ENCODE results near the gene PLA2R1. TPM values are rescaled to one million over a fixed set of nuclear protein-coding genes. Genes with fewer than 3 reads are reported as not detected.

Gene PLA2R1
- total and polyA plus RNA-seq, 9 donors, result 9.9 to 33.8 (median 20.4) TPM

DNA sequence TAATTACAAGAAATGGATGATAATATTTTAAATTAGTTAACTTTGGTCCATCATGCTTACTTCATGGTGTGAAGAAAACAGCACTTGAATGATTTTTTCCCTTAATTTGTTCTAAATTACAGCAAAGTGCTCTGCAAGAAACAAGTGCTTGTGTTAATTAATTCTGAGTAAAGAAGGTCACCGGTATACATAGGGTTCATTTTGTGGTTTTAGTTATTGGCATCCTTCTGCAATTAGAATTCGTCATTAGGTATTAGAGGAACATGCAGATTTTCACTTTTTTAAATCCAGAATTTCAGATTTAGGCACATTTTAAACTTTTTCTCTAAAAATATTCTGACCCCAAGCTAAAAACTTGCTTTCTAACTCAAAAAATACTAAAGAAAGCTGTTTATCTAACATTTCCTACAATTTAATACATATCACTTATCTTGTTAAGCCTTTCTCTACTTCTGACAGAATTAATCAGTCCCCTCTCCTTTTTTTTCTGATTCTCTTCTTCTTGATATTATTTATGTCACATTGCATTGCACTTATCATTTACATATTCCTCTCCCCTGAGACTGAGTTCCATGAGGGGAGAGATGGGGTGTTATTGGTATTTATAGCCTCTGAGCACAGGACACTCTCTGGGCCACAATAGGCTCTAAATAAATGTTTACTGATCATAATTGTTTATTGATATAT lies 129.2 kb downstream of the PLA2R1 start:
- H3K27me3 ChIP-seq, result no peaks in the 10 kb centered on the region
- WGBS, 3 donors, result 93 to 95% (median 93%) methylated on average over 2 of the region's 2 CpGs
- no peak overlapping the region for H3K27ac ChIP-seq
- H3K9me3 ChIP-seq, result no peaks in the 10 kb centered on the region
- TF ChIP-seq EP300 (IDR thresholded peaks at IDR 0.05) (no peak), POLR2A (IDR thresholded peaks at IDR 0.05) (no peak)
- TF ChIP-seq, protein P1, sequence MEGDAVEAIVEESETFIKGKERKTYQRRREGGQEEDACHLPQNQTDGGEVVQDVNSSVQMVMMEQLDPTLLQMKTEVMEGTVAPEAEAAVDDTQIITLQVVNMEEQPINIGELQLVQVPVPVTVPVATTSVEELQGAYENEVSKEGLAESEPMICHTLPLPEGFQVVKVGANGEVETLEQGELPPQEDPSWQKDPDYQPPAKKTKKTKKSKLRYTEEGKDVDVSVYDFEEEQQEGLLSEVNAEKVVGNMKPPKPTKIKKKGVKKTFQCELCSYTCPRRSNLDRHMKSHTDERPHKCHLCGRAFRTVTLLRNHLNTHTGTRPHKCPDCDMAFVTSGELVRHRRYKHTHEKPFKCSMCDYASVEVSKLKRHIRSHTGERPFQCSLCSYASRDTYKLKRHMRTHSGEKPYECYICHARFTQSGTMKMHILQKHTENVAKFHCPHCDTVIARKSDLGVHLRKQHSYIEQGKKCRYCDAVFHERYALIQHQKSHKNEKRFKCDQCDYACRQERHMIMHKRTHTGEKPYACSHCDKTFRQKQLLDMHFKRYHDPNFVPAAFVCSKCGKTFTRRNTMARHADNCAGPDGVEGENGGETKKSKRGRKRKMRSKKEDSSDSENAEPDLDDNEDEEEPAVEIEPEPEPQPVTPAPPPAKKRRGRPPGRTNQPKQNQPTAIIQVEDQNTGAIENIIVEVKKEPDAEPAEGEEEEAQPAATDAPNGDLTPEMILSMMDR (IDR thresholded peaks at IDR 0.05), result no peak
- intact Hi-C loops (cut with DNase I), result no loop called here
- no peaks in the 10 kb centered on the region for H3K4me1 ChIP-seq (ENCODE audit: insufficient read depth)
- H3K36me3 ChIP-seq, result no peaks in the 10 kb centered on the region
- no peak overlapping the region for H3K4me3 ChIP-seq
- no peak for DNase-seq

DNA sequence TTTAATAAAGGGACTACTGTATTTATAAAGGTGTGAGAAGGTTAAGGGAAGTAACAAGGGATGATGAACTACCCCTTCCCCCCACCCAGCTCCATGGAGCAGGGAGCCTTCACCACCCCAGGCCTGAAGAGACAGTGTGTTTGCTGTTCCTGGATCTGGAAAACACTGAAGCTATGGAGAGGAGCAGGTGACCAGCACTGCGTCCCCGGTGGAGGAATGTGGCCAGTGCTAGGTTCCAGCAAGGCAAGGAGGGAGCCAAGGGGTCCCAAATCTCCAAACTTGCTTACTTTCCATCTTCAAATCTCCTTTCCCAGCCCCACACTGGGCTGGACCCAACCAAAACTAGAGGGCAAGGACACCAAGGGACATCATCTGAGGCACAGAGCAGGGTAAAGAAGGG lies 135.7 kb downstream of the PLA2R1 start:
- no peak overlapping the region for H3K4me3 ChIP-seq
- no peaks in the 10 kb centered on the region for H3K9me3 ChIP-seq
- no peaks in the 10 kb centered on the region for H3K36me3 ChIP-seq
- H3K27me3 ChIP-seq, result no peaks in the 10 kb centered on the region
- peaks cover 1% of the 10 kb centered on the region for H3K4me1 ChIP-seq (ENCODE audit: insufficient read depth)
- WGBS, 3 donors, result 69 to 86% (median 81%) methylated on average over 2 of the region's 2 CpGs
- intact Hi-C loops (cut with DNase I), result no loop called here
- H3K27ac ChIP-seq, result no peak overlapping the region
- TF ChIP-seq EP300 (IDR thresholded peaks at IDR 0.05) (no peak), POLR2A (IDR thresholded peaks at IDR 0.05) (no peak)
- TF ChIP-seq, protein P1 (IDR thresholded peaks at IDR 0.05), result no peak
- no peak for DNase-seq

DNA sequence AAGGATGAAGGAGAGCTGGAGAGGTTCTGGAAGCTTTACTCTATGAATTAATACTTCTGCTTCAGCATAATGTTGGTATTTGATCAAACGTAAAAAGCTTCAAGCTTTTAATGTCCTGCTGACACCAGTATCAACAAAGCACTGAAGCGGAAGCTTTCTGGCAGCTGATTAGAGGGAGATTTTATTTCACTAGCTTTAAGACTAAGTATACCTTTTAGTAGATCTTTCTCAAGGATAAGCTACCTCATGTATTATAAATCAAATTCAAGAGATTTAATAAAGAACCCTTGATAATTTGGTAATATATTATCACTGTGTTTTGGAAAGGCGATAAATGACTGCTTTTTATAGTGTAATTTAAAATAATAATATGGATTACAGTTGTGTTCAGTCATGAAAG lies 136.4 kb downstream of the PLA2R1 start:
- H3K27me3 ChIP-seq, result no peaks in the 10 kb centered on the region
- H3K9me3 ChIP-seq, result no peaks in the 10 kb centered on the region
- peaks cover 2% of the 10 kb centered on the region for H3K4me1 ChIP-seq (ENCODE audit: insufficient read depth)
- no peaks in the 10 kb centered on the region for H3K36me3 ChIP-seq
- no peak for DNase-seq
- H3K27ac ChIP-seq, result no peak overlapping the region
- WGBS, 3 donors, result 58 to 68% (median 61%) methylated on average over 3 of the region's 3 CpGs
- TF ChIP-seq EP300 (IDR thresholded peaks at IDR 0.05) (no peak), POLR2A (IDR thresholded peaks at IDR 0.05) (no peak)
- TF ChIP-seq, protein P1 (IDR thresholded peaks at IDR 0.05), result no peak
- intact Hi-C loops (cut with DNase I), result no loop called here
- H3K4me3 ChIP-seq, result no peak overlapping the region

DNA sequence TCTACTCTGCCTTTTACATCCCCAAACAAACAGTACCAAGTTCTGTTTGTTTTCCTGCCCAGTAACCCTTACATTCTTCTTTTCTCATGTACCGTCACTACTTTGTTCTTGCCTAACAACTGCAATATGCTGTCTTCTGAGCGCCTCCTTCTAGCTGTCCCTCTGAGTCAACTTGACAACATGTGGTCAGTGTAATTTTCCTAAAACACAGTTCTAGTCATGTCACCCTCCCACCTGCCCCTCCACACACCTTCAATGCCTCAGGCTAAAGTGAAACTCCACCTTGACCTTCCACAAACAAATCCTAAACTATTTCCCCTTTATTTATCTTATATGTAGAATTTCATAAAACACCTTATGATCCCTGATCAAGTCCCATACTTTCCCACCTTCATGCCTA lies 139.9 kb downstream of the PLA2R1 start:
- no peaks in the 10 kb centered on the region for H3K27me3 ChIP-seq
- no peak overlapping the region for H3K27ac ChIP-seq
- 77 to 83% (median 77%) methylated on average over 2 of the region's 2 CpGs for WGBS, 3 donors
- no peak for DNase-seq
- H3K36me3 ChIP-seq, result no peaks in the 10 kb centered on the region
- no peaks in the 10 kb centered on the region for H3K9me3 ChIP-seq
- no peak overlapping the region for H3K4me3 ChIP-seq
- intact Hi-C loops (cut with DNase I), result no loop called here
- H3K4me1 ChIP-seq (ENCODE audit: insufficient read depth), result peaks cover 2% of the 10 kb centered on the region
- TF ChIP-seq, protein P1 (IDR thresholded peaks at IDR 0.05), result no peak
- no peak for TF ChIP-seq EP300 (IDR thresholded peaks at IDR 0.05)
- TF ChIP-seq POLR2A (IDR thresholded peaks at IDR 0.05), result no peak

All from ovary (tissue), 9 donors.